ENCODE results near the gene SGPL1.

DNA sequence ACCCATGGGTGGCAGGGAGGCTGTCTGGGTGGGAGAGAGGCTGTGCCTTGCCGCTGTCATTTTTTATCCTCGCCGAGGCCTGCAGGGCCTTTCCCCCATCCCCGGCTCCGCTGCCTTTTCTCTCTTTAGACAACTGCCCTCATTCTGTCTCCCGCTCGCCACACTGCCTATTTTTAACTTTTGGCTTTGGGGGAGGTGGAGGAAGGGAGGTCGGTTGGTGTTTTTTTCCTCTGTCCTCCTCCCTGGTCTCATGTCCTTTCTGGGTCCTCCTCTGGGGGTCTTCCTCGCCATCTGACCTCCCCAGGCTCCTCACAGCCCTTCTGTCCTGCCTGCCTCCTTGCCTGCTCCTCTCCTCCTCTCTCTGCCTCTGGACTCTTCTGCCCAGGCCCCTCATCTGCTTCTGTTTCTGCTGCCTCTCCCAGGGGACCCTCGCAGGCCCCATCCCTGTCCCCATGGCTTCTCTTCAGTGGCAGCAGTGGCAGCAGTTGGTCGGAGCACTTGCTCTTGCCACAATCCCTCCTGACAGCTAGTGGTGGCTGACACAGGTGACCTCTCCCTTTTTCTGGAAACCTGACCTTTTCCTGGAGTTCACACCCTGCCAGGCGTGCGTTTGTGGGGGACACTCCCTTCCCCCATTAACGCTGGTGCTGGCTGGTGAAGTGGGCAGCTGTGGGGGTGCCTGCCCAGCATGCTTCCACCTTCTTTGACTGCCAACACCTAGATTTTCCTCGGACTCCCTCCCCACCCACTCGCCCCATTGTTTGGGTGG lies 92.1 kb downstream of the SGPL1 start:
- TF ChIP-seq GATA2 (IDR thresholded peaks at IDR 0.05; ENCODE audit: low read depth, low read length) = no peak
- TF ChIP-seq GATA3 (IDR thresholded peaks at IDR 0.05; ENCODE audit: low read depth, low read length) = no peak

Data from SH-SY5Y (cell line).